ENCODE measurements around the gene PCDHGB1.
A peak's percentile ranks its signal among the peaks of the same experiment; 100 is the strongest.
"Not testable (repeated sequence)": the region's sequence is repeated elsewhere in the genome, so short reads cannot be mapped to it uniquely, and the experiment has no call there.

PCDHGB1 gene

DNA sequence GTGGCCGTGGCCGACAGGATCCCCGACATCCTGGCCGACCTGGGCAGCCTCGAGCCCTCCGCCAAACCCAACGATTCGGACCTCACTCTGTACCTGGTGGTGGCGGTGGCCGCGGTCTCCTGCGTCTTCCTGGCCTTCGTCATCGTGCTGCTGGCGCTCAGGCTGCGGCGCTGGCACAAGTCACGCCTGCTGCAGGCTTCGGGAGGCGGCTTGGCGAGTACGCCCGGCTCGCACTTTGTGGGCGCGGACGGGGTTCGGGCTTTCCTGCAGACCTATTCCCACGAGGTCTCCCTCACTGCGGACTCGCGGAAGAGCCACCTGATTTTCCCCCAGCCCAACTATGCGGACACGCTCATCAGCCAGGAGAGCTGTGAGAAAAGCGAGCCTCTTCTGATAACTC, 3.9 kb upstream of the PCDHGB1 start:
- not testable (repeated sequence) for DNase-seq

DNA sequence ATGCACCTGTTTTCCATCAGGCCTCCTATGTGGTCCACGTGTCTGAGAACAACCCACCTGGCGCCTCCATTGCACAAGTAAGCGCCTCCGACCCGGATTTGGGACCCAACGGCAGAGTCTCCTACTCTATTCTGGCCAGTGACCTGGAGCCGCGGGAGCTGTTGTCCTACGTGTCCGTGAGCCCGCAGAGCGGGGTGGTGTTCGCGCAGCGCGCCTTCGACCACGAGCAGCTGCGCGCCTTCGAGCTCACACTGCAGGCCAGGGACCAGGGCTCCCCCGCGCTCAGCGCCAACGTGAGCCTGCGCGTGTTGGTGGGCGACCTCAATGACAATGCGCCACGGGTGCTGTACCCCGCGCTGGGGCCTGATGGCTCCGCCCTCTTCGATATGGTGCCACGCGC, 1.7 kb downstream of the PCDHGB1 start:
- no peak for DNase-seq

DNA sequence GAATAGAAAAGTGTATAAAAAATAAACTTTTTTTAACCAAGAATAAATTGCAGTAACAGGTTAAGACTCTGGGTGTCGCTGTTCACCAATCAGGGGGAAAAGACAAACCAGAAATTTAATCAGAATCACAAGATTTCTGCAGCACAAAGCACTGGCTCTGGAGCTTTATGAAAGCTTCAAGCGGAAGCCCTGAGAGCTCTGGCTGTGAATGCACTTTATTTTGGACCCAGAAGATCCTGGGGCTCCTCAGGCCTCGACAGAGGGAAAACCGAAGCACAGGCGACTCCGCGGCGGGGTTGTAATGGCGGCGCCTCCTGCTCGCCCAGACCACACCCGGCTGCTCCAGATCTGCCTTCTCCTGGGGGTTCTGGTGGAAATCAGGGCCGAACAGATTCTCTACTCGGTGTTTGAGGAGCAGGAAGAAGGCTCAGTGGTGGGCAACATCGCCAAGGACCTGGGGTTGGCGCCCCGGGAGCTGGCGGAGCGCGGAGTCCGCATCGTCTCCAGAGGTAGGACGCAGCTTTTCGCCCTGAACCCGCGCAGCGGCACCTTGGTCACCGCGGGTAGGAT, 5.1 kb downstream of the PCDHGB1 start, which contains the start of gene PCDHGA4:
Gene PCDHGA4 (plus strand): TSS at position 122 of the 570 bp plus-strand sequence. CDS start 87 bp downstream, at position 209.
- no peak for DNase-seq

DNA sequence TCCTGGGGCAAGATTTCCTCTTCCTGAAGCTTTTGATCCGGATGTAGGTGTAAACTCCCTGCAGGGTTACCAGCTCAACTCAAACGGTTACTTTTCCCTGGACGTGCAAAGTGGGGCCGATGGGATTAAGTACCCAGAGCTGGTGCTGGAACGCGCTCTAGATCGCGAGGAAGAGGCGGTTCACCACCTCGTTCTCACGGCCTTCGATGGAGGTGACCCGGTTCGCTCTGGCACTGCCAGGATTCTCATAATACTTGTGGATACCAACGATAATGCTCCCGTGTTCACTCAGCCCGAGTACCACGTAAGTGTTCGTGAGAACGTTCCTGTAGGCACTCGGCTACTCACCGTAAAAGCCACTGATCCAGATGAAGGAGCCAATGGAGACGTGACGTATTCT, 5.7 kb downstream of the PCDHGB1 start:
- no peak for DNase-seq

DNA sequence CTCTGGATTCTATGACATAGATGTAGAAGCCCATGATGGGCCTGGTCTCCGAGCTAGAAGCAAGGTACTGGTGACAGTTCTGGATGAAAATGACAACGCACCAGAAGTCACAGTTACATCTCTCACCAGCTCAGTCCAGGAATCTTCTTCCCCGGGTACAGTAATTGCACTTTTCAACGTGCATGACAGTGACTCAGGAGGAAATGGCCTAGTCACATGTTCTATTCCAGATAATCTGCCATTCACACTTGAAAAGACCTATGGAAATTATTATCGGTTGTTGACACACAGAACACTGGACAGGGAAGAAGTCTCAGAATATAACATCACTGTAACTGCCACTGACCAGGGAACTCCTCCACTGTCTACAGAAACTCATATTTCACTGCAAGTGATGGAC, 6.2 kb downstream of the PCDHGB1 start:
- DNase-seq: no peak

DNA sequence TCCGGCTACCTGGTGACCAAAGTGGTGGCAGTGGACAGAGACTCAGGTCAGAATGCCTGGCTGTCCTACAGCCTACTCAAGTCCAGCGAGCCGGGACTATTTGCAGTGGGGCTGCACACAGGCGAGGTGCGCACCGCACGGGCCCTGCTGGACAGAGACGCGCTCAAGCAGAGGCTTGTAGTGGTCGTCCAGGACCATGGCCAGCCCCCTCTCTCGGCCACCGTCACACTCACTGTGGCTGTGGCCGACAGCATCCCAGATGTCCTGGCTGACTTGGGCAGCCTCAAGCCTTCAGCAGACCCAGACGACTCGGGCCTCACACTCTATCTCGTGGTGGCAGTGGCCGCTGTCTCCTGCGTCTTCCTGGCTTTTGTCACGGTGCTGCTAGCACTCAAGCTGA, 7.1 kb downstream of the PCDHGB1 start:
- DNase-seq: no peak

DNA sequence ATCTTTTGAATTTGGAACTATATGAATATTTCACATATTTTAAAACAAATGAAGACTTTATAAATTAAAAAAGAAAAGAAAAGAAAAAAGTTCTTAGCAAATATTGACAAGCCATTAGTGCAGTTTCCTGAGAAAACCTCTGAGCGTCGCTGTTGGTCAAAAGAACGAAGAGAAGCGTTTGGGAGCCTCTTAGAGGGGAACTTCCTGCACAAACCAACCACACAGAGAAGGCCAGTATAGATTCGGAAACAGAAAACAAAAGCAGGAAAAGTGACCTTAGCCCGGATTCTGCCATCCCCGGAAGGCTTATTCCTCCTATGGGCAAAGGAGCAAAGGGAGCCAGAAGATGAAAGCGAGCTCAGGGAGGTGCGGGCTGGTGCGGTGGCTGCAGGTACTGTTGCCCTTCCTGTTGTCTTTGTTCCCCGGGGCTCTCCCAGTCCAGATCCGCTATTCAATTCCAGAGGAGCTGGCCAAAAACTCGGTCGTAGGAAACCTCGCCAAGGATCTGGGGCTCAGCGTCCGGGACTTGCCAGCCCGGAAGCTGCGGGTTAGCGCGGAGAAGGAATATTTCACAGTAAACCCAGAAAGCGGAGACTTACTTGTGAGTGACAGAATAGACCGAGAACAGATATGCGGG, 10.0 kb downstream of the PCDHGB1 start, which contains the start of gene PCDHGB2:
Gene PCDHGB2 (plus strand): TSS at position 205 of the 637 bp plus-strand sequence. CDS start 142 bp downstream, at position 347.
- DNase-seq: no peak

DNA sequence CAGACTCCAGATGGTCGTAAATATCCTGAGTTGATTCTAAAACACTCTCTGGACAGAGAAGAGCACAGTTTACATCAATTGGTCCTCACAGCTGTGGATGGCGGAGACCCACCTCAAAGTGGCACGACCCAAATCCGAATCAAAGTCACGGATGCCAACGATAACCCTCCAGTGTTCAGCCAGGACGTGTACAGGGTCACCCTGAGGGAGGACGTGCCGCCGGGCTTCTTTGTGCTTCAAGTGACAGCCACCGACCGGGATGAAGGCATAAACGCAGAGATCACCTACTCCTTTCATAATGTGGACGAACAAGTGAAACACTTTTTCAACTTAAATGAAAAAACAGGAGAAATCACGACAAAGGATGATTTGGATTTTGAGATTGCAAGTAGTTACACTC, 10.8 kb downstream of the PCDHGB1 start:
- no peak for DNase-seq

DNA sequence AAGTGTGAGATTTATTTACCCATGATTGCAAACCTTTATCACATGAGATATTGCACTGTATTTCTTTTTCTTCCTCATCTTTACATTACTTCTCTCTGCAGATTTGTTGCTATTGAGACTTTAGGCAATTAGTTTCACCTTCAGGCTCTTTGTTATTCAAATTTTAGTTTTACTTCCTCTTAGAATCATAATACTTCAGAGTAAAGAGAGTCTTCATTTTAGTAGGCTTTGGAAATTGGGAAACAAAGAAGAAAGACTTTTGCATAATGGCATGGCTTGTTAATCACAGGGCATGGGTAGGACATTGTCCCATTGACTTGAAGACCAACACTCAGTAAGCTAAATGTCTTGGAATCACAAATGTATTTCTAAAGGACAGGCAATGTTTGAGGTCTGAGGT, 12.8 kb downstream of the PCDHGB1 start:
- DNase-seq: no peak

DNA sequence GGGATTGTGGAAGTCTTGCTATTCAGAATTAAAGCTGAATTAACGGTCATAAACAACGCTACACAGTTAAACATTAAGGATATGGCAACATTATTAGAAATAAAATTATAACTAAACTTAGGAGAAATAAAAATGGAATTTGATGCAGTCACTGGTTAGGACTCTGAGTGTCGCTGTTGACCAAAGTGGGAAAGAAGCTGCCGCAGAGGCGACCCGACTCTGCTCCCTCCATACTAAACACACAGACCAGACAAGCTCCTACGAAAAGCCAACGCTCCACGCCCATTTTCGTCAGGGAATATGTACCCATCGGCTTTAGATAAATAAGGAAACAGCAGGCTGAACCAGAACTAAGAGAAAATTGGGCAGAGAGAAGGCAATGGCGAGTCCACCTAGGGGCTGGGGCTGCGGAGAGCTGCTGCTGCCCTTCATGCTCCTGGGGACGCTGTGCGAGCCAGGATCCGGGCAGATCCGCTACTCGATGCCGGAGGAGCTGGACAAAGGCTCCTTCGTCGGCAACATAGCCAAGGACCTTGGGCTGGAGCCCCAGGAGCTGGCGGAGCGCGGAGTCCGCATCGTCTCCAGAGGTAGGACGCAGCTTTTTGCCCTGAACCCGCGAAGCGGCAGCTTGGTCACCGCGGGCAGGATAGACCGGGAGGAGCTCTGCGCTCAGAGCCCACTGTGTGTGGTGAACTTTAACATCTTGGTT, 14.2 kb downstream of the PCDHGB1 start, which contains the start of gene PCDHGA5:
Gene PCDHGA5 (plus strand): TSS at position 211 of the 709 bp plus-strand sequence. CDS start 169 bp downstream, at position 380.
- DNase-seq: no peak

DNA sequence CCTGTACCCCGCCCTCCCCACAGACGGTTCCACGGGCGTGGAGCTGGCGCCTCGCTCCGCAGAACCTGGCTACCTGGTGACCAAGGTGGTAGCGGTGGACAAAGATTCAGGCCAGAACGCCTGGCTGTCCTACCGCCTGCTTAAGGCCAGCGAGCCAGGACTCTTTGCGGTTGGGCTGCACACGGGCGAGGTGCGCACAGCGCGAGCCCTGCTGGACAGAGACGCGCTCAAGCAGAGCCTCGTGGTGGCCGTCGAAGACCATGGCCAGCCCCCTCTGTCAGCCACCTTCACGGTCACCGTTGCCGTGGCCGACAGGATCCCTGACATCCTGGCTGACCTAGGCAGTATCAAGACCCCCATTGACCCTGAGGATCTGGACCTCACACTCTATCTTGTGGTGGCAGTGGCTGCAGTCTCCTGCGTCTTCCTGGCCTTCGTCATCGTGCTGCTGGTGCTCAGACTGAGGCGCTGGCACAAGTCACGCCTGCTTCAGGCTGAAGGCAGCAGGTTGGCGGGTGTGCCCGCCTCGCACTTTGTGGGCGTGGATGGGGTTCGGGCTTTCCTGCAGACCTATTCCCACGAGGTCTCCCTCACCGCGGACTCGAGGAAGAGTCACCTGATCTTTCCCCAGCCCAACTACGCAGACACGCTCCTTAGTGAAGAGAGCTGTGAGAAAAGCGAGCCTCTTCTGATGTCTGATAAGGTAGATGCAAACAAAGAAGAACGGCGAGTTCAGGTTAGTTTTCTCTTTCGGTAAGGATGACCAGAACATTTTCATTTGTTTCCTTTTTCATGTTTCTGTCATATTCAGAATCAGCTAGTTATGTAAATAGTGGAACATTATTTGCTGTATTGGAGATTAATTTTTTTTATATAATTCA, 16.4 kb downstream of the PCDHGB1 start:
- no peak for DNase-seq

DNA sequence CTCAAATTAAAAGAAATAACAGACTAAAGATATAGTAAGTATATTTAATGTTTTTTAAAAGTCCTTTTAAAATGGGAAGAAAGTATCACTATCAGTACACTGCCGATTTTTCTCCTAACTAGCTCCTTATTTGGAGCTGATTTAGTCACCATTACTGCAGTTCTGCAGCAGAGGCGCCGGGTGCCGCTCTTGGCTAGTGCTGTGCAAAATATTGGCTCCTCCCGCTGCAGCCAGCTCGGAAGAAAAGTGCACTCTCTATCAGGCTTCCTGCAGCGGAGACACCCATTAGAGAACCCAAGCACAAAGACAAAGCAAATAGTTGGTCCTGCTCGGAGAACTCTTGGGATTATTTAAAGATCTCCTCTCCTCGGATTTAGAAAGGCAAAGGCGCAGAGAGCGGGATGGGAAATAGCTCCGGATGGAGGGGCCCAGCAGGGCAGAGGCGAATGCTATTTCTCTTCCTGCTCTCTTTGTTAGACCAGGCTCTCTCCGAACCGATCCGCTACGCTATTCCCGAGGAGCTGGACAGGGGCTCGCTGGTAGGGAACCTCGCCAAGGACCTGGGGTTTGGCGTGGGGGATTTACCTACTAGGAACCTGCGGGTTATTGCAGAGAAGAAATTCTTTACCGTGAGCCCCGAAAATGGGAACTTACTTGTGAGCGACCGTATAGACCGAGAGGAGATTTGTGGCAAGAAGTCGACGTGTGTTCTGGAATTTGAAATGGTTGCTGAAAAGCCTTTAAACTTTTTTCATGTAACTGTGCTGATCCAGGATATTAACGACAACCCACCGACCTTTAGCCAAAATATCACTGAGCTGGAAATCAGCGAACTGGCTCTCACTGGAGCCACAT, 20.3 kb downstream of the PCDHGB1 start, which contains the start of gene PCDHGB3:
Gene PCDHGB3 (plus strand): TSS at position 249 of the 855 bp plus-strand sequence. CDS start 153 bp downstream, at position 402.
- DNase-seq: peak; percentile 27

DNA sequence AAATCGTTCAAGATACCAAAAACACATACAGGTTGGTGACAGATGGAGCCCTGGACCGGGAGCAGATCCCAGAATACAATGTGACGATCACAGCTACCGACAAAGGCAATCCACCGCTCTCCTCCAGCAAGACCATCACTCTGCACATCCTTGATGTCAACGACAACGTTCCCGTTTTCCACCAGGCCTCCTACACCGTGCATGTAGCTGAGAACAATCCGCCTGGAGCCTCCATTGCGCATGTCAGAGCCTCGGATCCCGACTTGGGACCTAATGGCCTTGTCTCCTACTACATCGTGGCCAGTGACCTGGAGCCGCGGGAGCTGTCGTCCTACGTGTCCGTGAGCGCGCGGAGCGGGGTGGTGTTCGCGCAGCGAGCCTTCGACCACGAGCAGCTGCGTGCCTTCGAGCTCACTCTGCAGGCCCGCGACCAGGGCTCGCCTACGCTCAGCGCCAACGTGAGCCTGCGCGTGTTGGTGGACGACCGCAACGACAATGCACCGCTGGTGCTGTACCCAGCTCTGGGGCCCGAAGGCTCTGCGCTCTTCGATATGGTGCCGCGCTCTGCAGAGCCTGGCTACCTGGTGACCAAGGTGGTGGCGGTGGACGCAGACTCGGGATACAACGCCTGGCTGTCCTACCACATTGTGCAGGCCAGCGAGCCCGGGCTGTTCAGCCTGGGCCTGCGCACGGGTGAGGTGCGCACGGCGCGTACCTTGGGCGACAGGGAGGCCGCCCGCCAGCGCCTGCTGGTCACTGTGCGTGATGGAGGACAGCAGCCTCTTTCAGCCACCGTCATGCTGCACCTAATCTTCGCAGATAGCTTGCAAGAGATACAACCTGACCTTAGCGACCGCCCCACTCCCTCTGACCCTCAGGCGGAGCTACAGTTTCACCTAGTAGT, 21.9 kb downstream of the PCDHGB1 start:
- no peak for DNase-seq

DNA sequence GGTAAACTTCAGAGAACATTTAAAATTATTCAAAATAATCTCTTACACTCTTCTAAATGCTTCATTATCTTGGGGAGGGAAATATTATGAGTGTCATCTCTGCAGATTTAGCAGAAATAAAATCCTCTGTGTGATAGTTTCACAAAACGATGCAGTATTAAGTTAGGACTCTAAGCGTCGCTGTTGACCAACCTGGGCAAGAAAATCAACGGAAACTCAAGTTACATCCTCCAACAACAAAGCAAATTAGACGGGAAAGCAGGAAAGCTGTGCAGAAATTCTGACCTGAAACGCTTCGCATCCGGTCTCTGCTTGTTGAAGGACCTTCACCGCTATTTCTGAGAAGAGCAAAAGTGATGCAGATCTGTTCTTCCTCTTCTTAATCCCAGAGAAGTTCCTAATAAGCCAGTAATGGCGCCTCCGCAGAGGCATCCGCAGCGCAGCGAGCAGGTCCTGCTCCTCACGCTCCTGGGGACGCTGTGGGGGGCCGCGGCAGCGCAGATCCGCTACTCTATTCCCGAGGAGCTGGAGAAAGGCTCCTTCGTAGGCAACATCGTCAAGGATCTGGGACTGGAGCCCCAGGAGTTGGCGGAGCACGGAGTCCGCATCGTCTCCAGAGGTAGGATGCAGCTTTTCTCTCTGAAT, 23.9 kb downstream of the PCDHGB1 start, which contains the start of gene PCDHGA6:
Gene PCDHGA6 (plus strand): TSS at position 219 of the 645 bp plus-strand sequence. CDS start 193 bp downstream, at position 412.
- DNase-seq: no peak

DNA sequence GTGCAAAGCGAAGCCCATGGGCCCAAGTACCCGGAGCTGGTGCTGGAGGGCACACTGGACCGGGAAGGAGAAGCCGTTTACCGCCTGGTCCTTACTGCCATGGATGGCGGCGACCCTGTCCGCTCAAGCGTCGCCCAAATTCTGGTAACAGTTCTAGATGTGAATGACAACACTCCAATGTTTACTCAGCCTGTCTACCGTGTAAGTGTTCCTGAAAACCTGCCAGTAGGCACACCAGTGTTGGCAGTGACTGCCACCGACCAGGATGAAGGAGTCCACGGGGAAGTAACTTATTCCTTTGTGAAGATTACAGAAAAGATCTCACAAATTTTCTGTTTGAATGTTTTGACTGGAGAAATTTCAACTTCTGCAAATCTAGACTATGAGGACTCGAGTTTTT, 24.7 kb downstream of the PCDHGB1 start:
- no peak for DNase-seq

DNA sequence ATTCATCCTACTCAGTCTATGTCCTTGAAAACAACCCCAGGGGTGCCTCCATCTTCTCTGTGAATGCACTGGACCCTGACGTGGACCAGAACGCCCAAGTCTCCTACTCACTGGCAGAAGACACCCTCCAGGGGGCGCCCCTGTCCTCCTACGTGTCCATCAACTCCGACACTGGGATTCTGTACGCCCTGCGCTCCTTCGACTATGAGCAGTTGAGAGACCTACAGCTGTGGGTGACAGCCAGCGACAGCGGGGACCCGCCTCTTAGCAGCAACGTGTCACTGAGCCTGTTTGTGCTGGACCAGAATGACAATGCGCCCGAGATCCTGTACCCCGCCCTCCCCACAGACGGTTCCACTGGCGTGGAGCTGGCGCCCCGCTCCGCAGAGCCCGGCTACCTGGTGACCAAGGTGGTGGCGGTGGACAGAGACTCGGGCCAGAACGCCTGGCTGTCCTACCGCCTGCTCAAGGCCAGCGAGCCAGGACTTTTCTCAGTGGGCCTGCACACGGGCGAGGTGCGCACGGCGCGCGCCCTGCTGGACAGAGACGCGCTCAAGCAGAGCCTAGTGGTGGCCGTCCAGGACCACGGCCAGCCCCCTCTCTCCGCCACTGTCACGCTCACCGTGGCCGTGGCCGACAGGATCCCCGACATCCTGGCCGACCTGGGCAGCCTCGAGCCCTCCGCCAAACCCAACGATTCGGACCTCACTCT, 25.7 kb downstream of the PCDHGB1 start:
- not testable (repeated sequence) for DNase-seq

DNA sequence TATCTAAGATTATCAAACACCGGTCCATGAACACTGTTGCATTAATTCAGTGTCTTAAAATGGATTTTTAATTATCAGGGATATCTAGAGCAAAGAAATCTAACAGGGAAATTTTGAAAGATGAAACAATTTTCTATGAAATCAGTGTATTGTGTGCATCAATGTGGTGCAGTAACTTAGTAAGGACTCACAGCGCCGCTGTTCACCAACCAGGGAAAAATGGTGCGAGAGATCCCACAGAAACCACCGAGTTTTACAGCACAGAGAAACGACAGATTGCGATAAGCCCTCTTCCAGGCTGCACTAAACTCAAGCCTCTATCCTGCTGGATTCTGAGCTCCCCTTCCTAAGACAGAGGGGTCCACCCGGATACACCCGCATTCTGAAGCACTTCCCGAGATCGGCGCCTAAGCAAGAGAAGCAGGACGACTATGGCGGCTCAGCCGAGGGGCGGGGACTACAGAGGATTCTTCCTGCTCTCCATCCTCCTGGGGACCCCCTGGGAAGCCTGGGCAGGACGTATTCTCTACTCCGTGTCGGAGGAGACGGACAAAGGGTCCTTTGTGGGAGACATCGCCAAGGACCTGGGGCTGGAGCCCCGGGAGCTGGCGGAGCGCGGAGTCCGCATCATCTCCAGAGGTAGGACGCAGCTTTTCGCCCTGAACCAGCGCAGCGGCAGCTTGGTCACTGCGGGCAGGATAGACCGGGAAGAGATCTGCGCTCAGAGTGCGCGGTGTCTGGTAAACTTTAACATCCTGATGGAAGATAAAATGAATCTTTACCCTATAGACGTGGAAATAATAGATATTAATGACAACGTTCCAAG, 32.8 kb downstream of the PCDHGB1 start, which contains the start of gene PCDHGA7:
Gene PCDHGA7 (plus strand): TSS at position 274 of the 826 bp plus-strand sequence. CDS start 158 bp downstream, at position 432.
- no peak for DNase-seq

DNA sequence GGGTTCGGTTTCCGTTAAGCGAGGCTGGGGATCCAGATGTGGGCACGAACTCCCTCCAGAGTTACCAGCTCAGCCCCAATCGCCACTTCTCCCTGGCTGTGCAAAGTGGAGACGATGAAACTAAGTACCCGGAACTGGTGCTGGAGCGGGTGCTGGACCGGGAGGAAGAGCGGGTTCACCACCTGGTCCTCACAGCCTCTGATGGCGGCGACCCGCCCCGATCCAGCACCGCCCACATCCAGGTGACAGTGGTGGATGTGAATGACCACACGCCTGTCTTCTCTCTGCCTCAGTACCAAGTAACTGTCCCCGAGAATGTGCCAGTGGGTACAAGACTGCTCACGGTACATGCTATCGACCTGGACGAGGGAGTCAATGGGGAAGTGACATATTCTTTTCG, 33.4 kb downstream of the PCDHGB1 start:
- no peak for DNase-seq

Data from central memory CD4-positive, alpha-beta T cell (primary cell).